ENCODE results near the gene C1orf174. TPM values are rescaled to one million over a fixed set of nuclear protein-coding genes. Genes with fewer than 3 reads are reported as not detected.
A peak's percentile ranks its signal among the peaks of the same experiment; 100 is the strongest.

Gene C1orf174
- 40.4 and 59.1 TPM in 2 replicates for total RNA-seq (2014; rRNA removed; shearing (Covaris generic))

- peak; percentile 100 for DNase-seq (ENCODE audit: low spot score)
- in situ Hi-C loops (cut with HindIII; ENCODE audit: low sequenced_read_pairs): no loop called here
Measured at GRCh38 chr1:3900150-3900968, at the start of gene C1orf174. C1orf174 (minus strand) TSS chr1:3900272; CDS start chr1:3900186, 86 bp downstream.

GRCh38 chr1:3948344-3948743 is 48.3 kb upstream of the C1orf174 start:
- DNase-seq (ENCODE audit: low spot score): no peak
- in situ Hi-C loops (cut with HindIII; ENCODE audit: low sequenced_read_pairs): no loop called here

- DNase-seq (ENCODE audit: low spot score): no peak
- in situ Hi-C loops (cut with HindIII; ENCODE audit: low sequenced_read_pairs): no loop called here
Measured at GRCh38 chr1:3945916-3946840, 46.1 kb upstream of the C1orf174 start.

GRCh38 chr1:3945222-3945621 is 45.1 kb upstream of the C1orf174 start:
- in situ Hi-C loops (cut with HindIII; ENCODE audit: low sequenced_read_pairs): no loop called here
- no peak for DNase-seq (ENCODE audit: low spot score)

- no peak for DNase-seq (ENCODE audit: low spot score)
- in situ Hi-C loops (cut with HindIII; ENCODE audit: low sequenced_read_pairs): no loop called here
Measured at GRCh38 chr1:3944578-3945125, 44.6 kb upstream of the C1orf174 start.

GRCh38 chr1:3943806-3944577 is 43.9 kb upstream of the C1orf174 start:
- no peak for DNase-seq (ENCODE audit: low spot score)
- in situ Hi-C loops (cut with HindIII; ENCODE audit: low sequenced_read_pairs): no loop called here

- no peak for DNase-seq (ENCODE audit: low spot score)
- in situ Hi-C loops (cut with HindIII; ENCODE audit: low sequenced_read_pairs): no loop called here
Measured at GRCh38 chr1:3943123-3943431, 43.0 kb upstream of the C1orf174 start.

- in situ Hi-C loops (cut with HindIII; ENCODE audit: low sequenced_read_pairs): no loop called here
- no peak for DNase-seq (ENCODE audit: low spot score)
Measured at GRCh38 chr1:3942416-3943122, 42.5 kb upstream of the C1orf174 start.

GRCh38 chr1:3940754-3941345 is 40.8 kb upstream of the C1orf174 start:
- in situ Hi-C loops (cut with HindIII; ENCODE audit: low sequenced_read_pairs): no loop called here
- no peak for DNase-seq (ENCODE audit: low spot score)

GRCh38 chr1:3940081-3940753 is 40.1 kb upstream of the C1orf174 start:
- DNase-seq (ENCODE audit: low spot score): no peak
- in situ Hi-C loops (cut with HindIII; ENCODE audit: low sequenced_read_pairs): no loop called here

- no peak for DNase-seq (ENCODE audit: low spot score)
- in situ Hi-C loops (cut with HindIII; ENCODE audit: low sequenced_read_pairs): no loop called here
Measured at GRCh38 chr1:3939242-3940080, 39.4 kb upstream of the C1orf174 start.

- in situ Hi-C loops (cut with HindIII; ENCODE audit: low sequenced_read_pairs): no loop called here
- no peak for DNase-seq (ENCODE audit: low spot score)
Measured at GRCh38 chr1:3932156-3932919, 32.3 kb upstream of the C1orf174 start.

GRCh38 chr1:3931007-3931912 is 31.2 kb upstream of the C1orf174 start:
- DNase-seq (ENCODE audit: low spot score): no peak
- in situ Hi-C loops (cut with HindIII; ENCODE audit: low sequenced_read_pairs): no loop called here

- no peak for DNase-seq (ENCODE audit: low spot score)
- in situ Hi-C loops (cut with HindIII; ENCODE audit: low sequenced_read_pairs): no loop called here
Measured at GRCh38 chr1:3930301-3931006, 30.4 kb upstream of the C1orf174 start.

GRCh38 chr1:3929126-3929525 is 29.1 kb upstream of the C1orf174 start:
- in situ Hi-C loops (cut with HindIII; ENCODE audit: low sequenced_read_pairs): no loop called here
- no peak for DNase-seq (ENCODE audit: low spot score)
